OCI-LY7 (cell line): ENCODE measurements around the gene CDKN2AIPNL. TPM values are rescaled to one million over a fixed set of nuclear protein-coding genes. Genes with fewer than 3 reads are reported as not detected.

ENCODE experiments used
- BruUV-seq: library from RNA; stranded (reverse); fragments of 400-500 nt; replicated peaks from 2 replicates; lab custom pipeline; 2021; lab: Mats Ljungman, UMichigan
- CTCF ChIA-PET: fragments of 300-600 bp; sonication (Branson Sonifier 250); formaldehyde crosslinking; loops from one replicate; lab custom pipeline; 2022; ENCODE audit warnings: antibody characterized with exemption; ENCODE audit not compliant: unreplicated experiment; lab: Charles Lee
- POLR2A ChIA-PET: fragments of 300-600 bp; sonication (Branson Sonifier 250); formaldehyde crosslinking; loops from one replicate; lab custom pipeline; 2022; ENCODE audit warnings: antibody characterized with exemption; lab: Charles Lee
- DNase-seq: peaks from one replicate; pipeline ENCODE4 v3.0.0-alpha.2; 2015; ENCODE audit warnings: low spot score
- H2AFZ ChIP-seq: fragments of 200-600 bp; sonication (generic), shearing (Covaris generic); 2 replicates; pipeline ENCODE4 v1.6.1; 2014; ENCODE audit warnings: mild to moderate bottlenecking, antibody characterized with exemption, low read length, moderate library complexity
- H3K27ac ChIP-seq: fragments of 200-600 bp; sonication (generic); 2 replicates; pipeline ENCODE4 v1.5.1; 2014; ENCODE audit warnings: mixed run types, low read depth, mild to moderate bottlenecking, moderate library complexity, low read length, inconsistent platforms; ENCODE audit not compliant: poor library complexity, severe bottlenecking
- H3K36me3 ChIP-seq: fragments of 200-600 bp; sonication (generic); 2 replicates; pipeline ENCODE4 v1.6.1; 2014; ENCODE audit warnings: mild to moderate bottlenecking, antibody characterized with exemption, low read length, moderate library complexity, mixed read lengths; ENCODE audit not compliant: insufficient read depth
- H3K4me1 ChIP-seq: fragments of 200-600 bp; sonication (generic); 2 replicates; pipeline ENCODE4 v1.5.1; 2014; ENCODE audit warnings: mild to moderate bottlenecking, low read length; ENCODE audit not compliant: insufficient read depth, poor library complexity, severe bottlenecking
- H3K4me2 ChIP-seq: fragments of 200-600 bp; sonication (generic); 2 replicates; pipeline ENCODE4 v1.6.1; 2014; ENCODE audit warnings: mild to moderate bottlenecking, low read length
- H3K4me3 ChIP-seq: fragments of 200-600 bp; sonication (generic); 2 replicates; pipeline ENCODE4 v1.5.1; 2014; ENCODE audit warnings: mild to moderate bottlenecking, low read depth, low read length; ENCODE audit not compliant: poor library complexity, severe bottlenecking
- H3K79me2 ChIP-seq: fragments of 200-600 bp; sonication (generic); 2 replicates; pipeline ENCODE4 v1.6.1; 2016; ENCODE audit warnings: low read depth, mild to moderate bottlenecking, low read length, moderate library complexity, mixed read lengths; ENCODE audit not compliant: insufficient read depth
- H3K9me2 ChIP-seq: fragments of 200-600 bp; sonication (generic); 2 replicates; pipeline ENCODE4 v1.6.1; 2016; ENCODE audit warnings: mild to moderate bottlenecking, low read length, mixed read lengths; ENCODE audit not compliant: insufficient read depth
- H3K9me3 ChIP-seq: fragments of 200-600 bp; sonication (generic); 2 replicates; pipeline ENCODE4 v1.6.1; 2014; ENCODE audit warnings: mild to moderate bottlenecking, mixed run types, low read length, mixed read lengths
- H4K20me1 ChIP-seq: fragments of 200-600 bp; sonication (generic); 2 replicates; pipeline ENCODE4 v1.6.1; 2014; ENCODE audit warnings: mild to moderate bottlenecking, antibody characterized with exemption, low read length, moderate library complexity, mixed read lengths; ENCODE audit not compliant: insufficient read depth
- CTCF ChIP-seq: fragments of 200-600 bp; sonication (generic); conservative IDR thresholded peaks from 2 replicates; pipeline ENCODE4 v1.5.1; 2014; ENCODE audit warnings: mild to moderate bottlenecking, antibody characterized with exemption, low read length, moderate library complexity, mixed read lengths
- EZH2phosphoT487 ChIP-seq: fragments of 200-600 bp; sonication (generic); IDR thresholded peaks from 2 replicates; pipeline ENCODE4 v1.6.1; 2018; ENCODE audit warnings: low read depth, borderline replicate concordance, mild to moderate bottlenecking, mixed run types, antibody characterized with exemption, low read length, moderate library complexity, mixed read lengths
- intact Hi-C: fragments of 100-400 bp; cut with micrococcal nuclease; formaldehyde crosslinking; loops from one replicate; pipeline ENCODE4 v1.10.0; 2022; ENCODE audit not compliant: unreplicated experiment
- total RNA-seq, 2 experiments: library from RNA; depleted of rRNA in 1 of 2; stranded (reverse); fragments of >200 nt in 1 of 2; shearing (Covaris generic) in 1 of 2; gene quantifications; 2 replicates each; pipeline ENCODE4 v1.2.3, GENCODE V29; 2014 to 2022

Gene CDKN2AIPNL
- total RNA-seq, 2 experiments from 2014 or later, result 45.7 to 47.8 TPM

GRCh38 chr5:134457801-134458200 is 46.1 kb upstream of the CDKN2AIPNL start:
- no peak overlapping the region for H3K27ac ChIP-seq
- H3K4me1 ChIP-seq, result no peaks in the 10 kb centered on the region
- DNase-seq, result no peak
- no TSS peak for BruUV-seq
- ChIA-PET POLR2A (no interaction called here), CTCF (no interaction called here)
- H3K9me3 ChIP-seq, result no peaks in the 10 kb centered on the region
- no peak overlapping the region for H3K4me3 ChIP-seq
- no peak overlapping the region for H2AFZ ChIP-seq
- TF ChIP-seq EZH2phosphoT487, result no peak
- TF ChIP-seq CTCF, result no peak
- intact Hi-C loops, result no loop called here
- no peaks in the 10 kb centered on the region for H3K36me3 ChIP-seq
- no peaks in the 10 kb centered on the region for H4K20me1 ChIP-seq
- H3K4me2 ChIP-seq, result no peak overlapping the region
- H3K9me2 ChIP-seq, result no peaks in the 10 kb centered on the region
- H3K79me2 ChIP-seq, result no peaks in the 10 kb centered on the region

GRCh38 chr5:134456825-134457224 is 45.1 kb upstream of the CDKN2AIPNL start:
- H3K4me2 ChIP-seq, result no peak overlapping the region
- intact Hi-C loops, result no loop called here
- H3K4me3 ChIP-seq, result no peak overlapping the region
- H3K4me1 ChIP-seq, result no peaks in the 10 kb centered on the region
- no peaks in the 10 kb centered on the region for H4K20me1 ChIP-seq
- no peak for TF ChIP-seq EZH2phosphoT487
- TF ChIP-seq CTCF, result no peak
- no peaks in the 10 kb centered on the region for H3K9me3 ChIP-seq
- no peak overlapping the region for H3K27ac ChIP-seq
- H2AFZ ChIP-seq, result no peak overlapping the region
- POLR2A ChIA-PET, result interaction anchor here (0.6 to 0.7 kb wide), 3 partner anchors 110 to 717 kb away, joined by 3 to 5 read pairs (median 4); no protein-coding TSS in a partner anchor
- H3K9me2 ChIP-seq, result no peaks in the 10 kb centered on the region
- CTCF ChIA-PET, result interaction anchor here (0.5 kb wide), 1 partner anchor 84 kb away, joined by 4 read pairs; no protein-coding TSS in a partner anchor
- no peaks in the 10 kb centered on the region for H3K79me2 ChIP-seq
- no TSS peak for BruUV-seq
- DNase-seq, result no peak
- no peaks in the 10 kb centered on the region for H3K36me3 ChIP-seq

GRCh38 chr5:134455466-134455865 is 43.8 kb upstream of the CDKN2AIPNL start:
- Histone ChIP-seq H2AFZ (no peak overlapping the region), H3K4me3 (no peak overlapping the region), H3K9me2 (no peaks in the 10 kb centered on the region), H3K9me3 (no peaks in the 10 kb centered on the region), H3K4me2 (no peak overlapping the region), H3K79me2 (no peaks in the 10 kb centered on the region), H3K36me3 (no peaks in the 10 kb centered on the region), H4K20me1 (no peaks in the 10 kb centered on the region), H3K27ac (no peak overlapping the region), H3K4me1 (no peaks in the 10 kb centered on the region)
- intact Hi-C loops, result no loop called here
- POLR2A ChIA-PET, result interaction anchor here (0.6 kb wide), 1 partner anchor 14 kb away, joined by 3 read pairs; no protein-coding TSS in a partner anchor
- CTCF ChIA-PET, result no interaction called here
- TF ChIP-seq CTCF, result no peak
- TF ChIP-seq EZH2phosphoT487, result no peak
- no peak for DNase-seq
- no TSS peak for BruUV-seq
